Spleen (tissue), 11 donors: ENCODE measurements around the gene CUX1. TPM values are rescaled to one million over a fixed set of nuclear protein-coding genes. Genes with fewer than 3 reads are reported as not detected.
"Not testable (repeated sequence)": the region's sequence is repeated elsewhere in the genome, so short reads cannot be mapped to it uniquely, and the experiment has no call there.

Experiments used
- DNase-seq: peaks from one replicate; pipeline ENCODE4 v3.0.0-alpha.2; 2020
- H3K27ac ChIP-seq, 8 donors: fragments of 200-600 bp; sonication (generic) in 7 of 8; 1 replicate in 4 of 8; 2 replicates in 4 of 8; pipeline versions ENCODE4 v1.5.0 to v1.8.0; 2016 to 2021; ENCODE audit warnings: inconsistent platforms in 4 of 8, mild to moderate bottlenecking in 4 of 8, moderate library complexity in 1 of 8
- H3K27me3 ChIP-seq, 7 donors: fragments of 200-600 bp; sonication (generic) in 6 of 7; replicated peaks in 1 of 7; 1 replicate in 4 of 7; 2 replicates in 3 of 7; pipeline versions ENCODE4 v1.5.0 to v1.8.0; 2016 to 2021; ENCODE audit warnings: inconsistent platforms in 3 of 7, mild to moderate bottlenecking in 1 of 7
- H3K36me3 ChIP-seq, 6 donors: fragments of 200-600 bp; sonication (generic) in 5 of 6; 1 replicate in 4 of 6; 2 replicates in 2 of 6; pipeline versions ENCODE4 v1.5.0 to v1.8.0; 2016 to 2021; ENCODE audit warnings: inconsistent platforms in 2 of 6
- H3K4me1 ChIP-seq, 6 donors: fragments of 200-600 bp; sonication (generic) in 5 of 6; 1 replicate in 3 of 6; 2 replicates in 3 of 6; pipeline versions ENCODE4 v1.5.0 to v1.8.0; 2016 to 2021; ENCODE audit warnings: inconsistent platforms in 3 of 6
- H3K4me3 ChIP-seq, 8 donors: fragments of 200-600 bp; sonication (generic) in 7 of 8; 1 replicate in 4 of 8; 2 replicates in 4 of 8; pipeline versions ENCODE4 v1.5.0 to v1.8.0; 2016 to 2021; ENCODE audit warnings: inconsistent platforms in 4 of 8, mild to moderate bottlenecking in 4 of 8, moderate library complexity in 2 of 8
- H3K9me3 ChIP-seq, 8 donors: fragments of 200-600 bp; sonication (generic) in 7 of 8; 1 replicate in 4 of 8; 2 replicates in 4 of 8; pipeline versions ENCODE4 v1.5.0 to v1.8.0; 2016 to 2021; ENCODE audit warnings: inconsistent platforms in 4 of 8
- CTCF ChIP-seq, 11 experiments: fragments of 200-600 bp in 7 of 11; fragments of 450-650 bp in 4 of 11; sonication (generic) in 4 of 11; IDR thresholded peaks in 8 of 11; conservative IDR thresholded peaks in 3 of 11; 1 replicate in 7 of 11; 2 replicates in 4 of 11; pipeline versions ENCODE4 v1.4.0 to v1.8.0; 2016 to 2021; ENCODE audit warnings: antibody characterized with exemption in 11 of 11, inconsistent platforms in 4 of 11, mild to moderate bottlenecking in 1 of 11
- POLR2A ChIP-seq, 3 donors: fragments of 450-650 bp; IDR thresholded peaks; one replicate each; pipeline ENCODE4 v1.5.1; 2017; ENCODE audit warnings: antibody characterized with exemption in 3 of 3, mild to moderate bottlenecking in 1 of 3
- POLR2AphosphoS5 ChIP-seq, 3 donors: sonication (generic); formaldehyde crosslinking; IDR thresholded peaks; one replicate each; pipeline ENCODE4 v1.5.1; 2017; ENCODE audit warnings: antibody characterized with exemption in 3 of 3
- WGBS, 5 donors: extraction: QIAGEN DNeasy Blood & Tissue Kit in 3 of 5; methylation state at CpG; one replicate each; pipeline versions ENCODE4 v1.1.5 to v1.1.7; 2013 to 2018; 5-methylcytosine and 5-hydroxymethylcytosine counted together
- intact Hi-C: fragments of 100-400 bp; cut with DNase I; formaldehyde crosslinking; loops from one replicate; pipeline ENCODE4 v1.15.0; 2023; ENCODE audit warnings: low total_unique reads
- polyA plus RNA-seq, 3 donors: library from polyadenylated mRNA; stranded (reverse); fragments of 200-250 nt; gene quantifications; one replicate each; pipeline ENCODE4 v1.2.1, GENCODE V29; 2013
- total RNA-seq, 7 donors: library from RNA; depleted of rRNA in 3 of 7; stranded (reverse); fragments of >200 nt in 3 of 7; fragmentation: NEBNext Ultra II Directional in 4 of 7; extraction: Animal tissue kit (Norgen Biotek cat#: 25700) in 4 of 7; gene quantifications; one replicate each; pipeline versions ENCODE4 v1.1.0 to v1.2.1, GENCODE V29; 2016 to 2021
- donor health status: healthy with polysubstance abuse.
- donor health status: DM: no; HTN: no; CAD: no; lungs with moderate emphysema.
- donor health status: DM: no; HTN: no; CAD: no.
- donor health status: Bipolar disorder and iron deficiency.
- donor health status: healthy.
- donor health status: DM: no; HTN: no; CAD: no.
- donor health status: DM: yes; HTN: yes; CAD: no.

CUX1 gene
- total and polyA plus RNA-seq, 10 donors = 9.1 to 95.8 (median 61.9) TPM

DNA sequence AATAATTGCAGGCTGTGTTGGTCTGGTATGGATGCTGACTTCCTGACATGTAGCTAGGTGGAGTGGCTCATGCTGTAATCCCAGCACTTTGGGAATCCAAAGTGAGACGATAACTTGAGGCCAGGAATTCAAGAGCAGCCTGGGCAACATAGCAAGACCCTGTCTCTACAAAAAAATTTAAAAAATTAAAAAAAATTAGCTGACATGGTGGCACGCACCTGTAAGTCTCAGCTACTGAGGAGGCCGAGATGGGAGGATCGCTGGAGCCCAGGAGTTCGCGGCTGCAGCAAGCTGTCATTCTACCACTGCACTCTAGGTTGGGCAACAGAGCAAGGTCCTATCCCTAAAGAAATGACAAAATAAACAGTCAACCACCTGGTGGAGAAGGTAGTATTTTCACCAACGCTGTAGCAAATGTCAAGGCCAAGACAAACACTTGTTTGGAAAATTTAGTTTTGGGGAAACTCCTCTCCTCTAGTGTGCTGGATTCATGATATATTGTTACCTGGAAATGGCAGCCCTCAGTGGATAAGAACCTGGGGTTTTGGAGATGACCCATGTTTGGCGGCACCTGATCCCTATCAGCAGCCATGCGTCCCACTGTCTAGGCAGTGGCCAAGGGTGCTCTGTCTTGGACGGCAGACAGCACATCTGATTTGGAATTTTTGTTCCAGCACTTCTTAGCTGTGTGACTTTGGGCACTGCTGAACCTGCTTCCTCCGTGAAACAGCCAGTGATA lies 29.5 kb downstream of the CUX1 start:
- Histone ChIP-seq H3K4me3 (no peak overlapping the region), H3K9me3 (peaks cover 0 to 32% (median 14%) of the 10 kb centered on the region in 8 donors), H3K4me1 (peaks cover 0 to 4% (median 0%) of the 10 kb centered on the region in 6 donors), H3K27me3 (no peaks in the 10 kb centered on the region), H3K27ac (no peak overlapping the region), H3K36me3 (peaks cover 0 to 8% (median 0%) of the 10 kb centered on the region in 6 donors)
- TF ChIP-seq CTCF (IDR thresholded peaks at IDR 0.05 in 8 of 11, conservative IDR thresholded peaks at IDR 0.05 in 3 of 11) (no peak), POLR2AphosphoS5 (IDR thresholded peaks at IDR 0.05) (no peak), POLR2A (IDR thresholded peaks at IDR 0.05) (no peak)
- no peak for DNase-seq
- 96 to 99% (median 98%) methylated on average over 11 of the region's 11 CpGs for WGBS, 5 donors
- intact Hi-C loops = no loop called here

DNA sequence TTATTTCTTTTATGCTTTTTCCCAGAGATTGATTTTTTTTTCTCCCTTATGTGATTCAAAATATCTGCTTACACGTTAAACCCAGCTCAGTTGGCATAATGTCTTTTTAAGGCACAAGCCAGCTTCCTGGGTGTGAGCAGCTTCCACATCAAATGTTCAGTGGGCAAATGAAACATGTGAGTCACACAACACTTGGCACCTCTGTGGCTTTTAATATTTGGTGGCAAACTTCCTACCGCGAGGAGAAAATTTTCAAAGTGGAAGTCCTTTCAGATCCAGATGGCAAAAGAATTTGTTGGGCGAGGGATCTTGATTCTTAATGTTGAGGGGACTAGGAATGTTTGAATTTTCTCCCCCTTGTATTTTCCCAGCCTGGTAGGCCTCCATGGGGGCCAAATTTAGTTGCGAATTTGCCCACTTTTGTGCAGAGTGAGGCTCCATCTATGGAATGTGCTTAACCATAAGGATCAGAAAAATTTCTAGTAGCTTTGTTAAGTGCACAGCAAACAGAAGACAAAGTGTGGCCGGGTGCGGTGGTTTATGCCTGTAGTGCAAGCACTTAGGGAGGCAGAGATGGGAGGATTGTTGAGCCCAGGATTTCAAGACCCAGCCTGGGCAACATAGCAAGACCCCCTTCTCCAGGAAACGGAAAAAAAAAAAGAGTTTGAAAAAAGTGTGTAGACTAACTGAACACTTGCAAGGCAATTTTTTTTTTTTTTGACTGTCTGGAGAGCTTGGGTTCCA lies 31.0 kb downstream of the CUX1 start:
- no peak for DNase-seq
- intact Hi-C loops = no loop called here
- 85 to 90% (median 87%) methylated on average over 8 of the region's 8 CpGs for WGBS, 5 donors
- peaks cover 0 to 32% (median 14%) of the 10 kb centered on the region in 8 donors for H3K9me3 ChIP-seq
- H3K4me3 ChIP-seq = no peak overlapping the region
- H3K27ac ChIP-seq = no peak overlapping the region
- H3K36me3 ChIP-seq = peaks cover 0 to 8% (median 0%) of the 10 kb centered on the region in 6 donors
- H3K27me3 ChIP-seq = no peaks in the 10 kb centered on the region
- TF ChIP-seq POLR2A (IDR thresholded peaks at IDR 0.05) (no peak), CTCF (IDR thresholded peaks at IDR 0.05 in 8 of 11, conservative IDR thresholded peaks at IDR 0.05 in 3 of 11) (no peak), POLR2AphosphoS5 (IDR thresholded peaks at IDR 0.05) (no peak)
- peaks cover 0 to 4% (median 0%) of the 10 kb centered on the region in 6 donors for H3K4me1 ChIP-seq

GRCh38 chr7:101849314-101849713 lies 31.9 kb downstream of the CUX1 start:
- H3K4me3 ChIP-seq, DNase-seq, H3K27ac ChIP-seq, H3K36me3 ChIP-seq, H3K27me3 ChIP-seq, intact Hi-C loops, H3K4me1 ChIP-seq: not testable (repeated sequence)
- WGBS, 5 donors = 88 to 100% (median 96%) methylated on average over 2 of the region's 2 CpGs
- peaks cover 0 to 32% (median 14%) of the 10 kb centered on the region in 8 donors for H3K9me3 ChIP-seq

DNA sequence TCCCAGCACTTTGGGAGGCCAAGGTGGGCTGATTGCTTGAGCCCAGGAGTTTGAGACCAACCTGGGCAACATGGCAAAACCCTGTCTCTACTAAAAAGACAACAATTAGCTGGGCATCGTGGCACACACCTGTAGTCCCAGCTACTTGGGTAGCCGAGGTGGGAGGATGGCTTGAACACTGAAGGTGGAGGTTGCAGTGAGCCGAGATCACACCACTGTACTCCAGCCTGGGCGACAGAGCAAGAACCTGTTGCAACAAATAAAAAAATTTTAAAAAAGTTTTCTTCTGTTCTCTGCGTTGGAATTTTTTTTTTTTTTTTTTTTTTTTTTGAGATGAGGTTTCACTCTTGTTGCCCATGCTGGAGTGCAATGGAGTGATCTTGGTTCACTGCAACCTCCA lies 34.9 kb downstream of the CUX1 start:
- 89 to 95% (median 91%) methylated on average over 5 of the region's 5 CpGs for WGBS, 5 donors
- H3K36me3 ChIP-seq, H3K4me3 ChIP-seq, H3K27ac ChIP-seq, H3K27me3 ChIP-seq, DNase-seq, intact Hi-C loops: not testable (repeated sequence)
- peaks cover 0 to 20% (median 4%) of the 10 kb centered on the region in 8 donors for H3K9me3 ChIP-seq
- H3K4me1 ChIP-seq = peaks cover 3 to 38% (median 22%) of the 10 kb centered on the region in 6 donors

DNA sequence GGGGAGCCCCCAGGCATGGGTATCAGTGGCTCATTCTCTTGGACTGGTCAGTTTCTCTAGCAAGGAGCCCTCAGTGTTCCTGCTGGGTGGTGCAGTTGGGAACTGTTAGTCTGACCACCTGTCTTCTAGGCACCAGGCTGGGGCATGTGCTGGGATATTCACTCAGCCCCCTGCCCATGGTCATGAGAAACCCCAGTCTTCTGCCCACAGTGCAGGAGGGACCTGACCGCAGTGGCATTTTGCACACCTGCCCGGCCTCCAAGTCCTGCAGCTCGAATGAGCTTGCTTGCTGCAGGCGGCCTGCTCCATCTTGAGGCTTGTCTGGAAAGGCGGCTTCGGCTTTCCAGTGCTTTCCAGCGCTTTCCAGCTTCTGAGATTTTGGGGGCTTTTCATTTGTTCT lies 36.3 kb downstream of the CUX1 start:
- 94 to 97% (median 97%) methylated on average over 7 of the region's 7 CpGs for WGBS, 5 donors
- Histone ChIP-seq H3K9me3 (peaks cover 0 to 8% (median 0%) of the 10 kb centered on the region in 8 donors), H3K4me1 (peaks cover 10 to 51% (median 32%) of the 10 kb centered on the region in 6 donors), H3K36me3 (no peaks in the 10 kb centered on the region), H3K27ac (no peak overlapping the region), H3K4me3 (no peak overlapping the region), H3K27me3 (no peaks in the 10 kb centered on the region)
- intact Hi-C loops = no loop called here
- no peak for DNase-seq
- TF ChIP-seq CTCF (IDR thresholded peaks at IDR 0.05 in 8 of 11, conservative IDR thresholded peaks at IDR 0.05 in 3 of 11) = no peak
- TF ChIP-seq POLR2AphosphoS5 (IDR thresholded peaks at IDR 0.05) = no peak
- no peak for TF ChIP-seq POLR2A (IDR thresholded peaks at IDR 0.05)
